Inflammatory macrophage (primary cell): ENCODE data around the gene FCRL6.

Source experiments
- DNase-seq, 2 donors: peaks; one replicate each; pipeline ENCODE4 v3.0.0-alpha.2; 2020 to 2022

The FCRL6 gene

GRCh38 chr1:159800177-159800930, 1.8 kb upstream of the FCRL6 start:
- DNase-seq: no peak

GRCh38 chr1:159803956-159804689, 2.0 kb downstream of the FCRL6 start:
- DNase-seq: peak; percentile 14 to 41

- DNase-seq: no peak
These were observed 2.8 kb downstream of the FCRL6 start for GRCh38 chr1:159804924-159805323.

- DNase-seq: no peak
These were observed 13.8 kb downstream of the FCRL6 start for GRCh38 chr1:159815926-159816325.

GRCh38 chr1:159817276-159818041, 15.3 kb downstream of the FCRL6 start:
- DNase-seq: peak in 1 of 2 donors; percentile 21

GRCh38 chr1:159821171-159821867, 19.2 kb downstream of the FCRL6 start:
- DNase-seq: peak; percentile 40 to 59

GRCh38 chr1:159823406-159823805, 21.2 kb downstream of the FCRL6 start:
- no peak for DNase-seq

- DNase-seq: no peak
These were observed 23.4 kb downstream of the FCRL6 start for GRCh38 chr1:159825564-159825963.

- DNase-seq: peak; percentile 89 to 96
These were observed 24.4 kb downstream of the FCRL6 start, which contains the start of gene SLAMF8 for GRCh38 chr1:159826441-159827101. TSS of gene SLAMF8 (plus strand) at chr1:159826873. CDS start at chr1:159826899, 26 bp downstream.

- DNase-seq: no peak
These were observed 24.9 kb downstream of the FCRL6 start for GRCh38 chr1:159827102-159827490.

GRCh38 chr1:159827549-159827948, 25.4 kb downstream of the FCRL6 start:
- no peak for DNase-seq

- no peak for DNase-seq
These were observed 26.0 kb downstream of the FCRL6 start for GRCh38 chr1:159828176-159828575.

- DNase-seq: peak; percentile 88 to 90
These were observed 26.6 kb downstream of the FCRL6 start for GRCh38 chr1:159828581-159829272.

GRCh38 chr1:159829273-159829634, 27.1 kb downstream of the FCRL6 start:
- peak; percentile 82 to 88 for DNase-seq

GRCh38 chr1:159829822-159830465, 27.8 kb downstream of the FCRL6 start:
- peak in 1 of 2 donors; percentile 57 for DNase-seq

- DNase-seq: peak; percentile 78 to 85
These were observed 28.6 kb downstream of the FCRL6 start for GRCh38 chr1:159830722-159831121.

GRCh38 chr1:159831412-159832141, 29.4 kb downstream of the FCRL6 start:
- no peak for DNase-seq

GRCh38 chr1:159832309-159832708, 30.1 kb downstream of the FCRL6 start:
- no peak for DNase-seq

GRCh38 chr1:159835356-159835755, 33.2 kb downstream of the FCRL6 start:
- no peak for DNase-seq
